ENCODE results near the gene CHN2. TPM values are rescaled to one million over a fixed set of nuclear protein-coding genes. Genes with fewer than 3 reads are reported as not detected.

The CHN2 gene
- total RNA-seq, 1 donor from 2014 or later: 0.33 TPM

DNA sequence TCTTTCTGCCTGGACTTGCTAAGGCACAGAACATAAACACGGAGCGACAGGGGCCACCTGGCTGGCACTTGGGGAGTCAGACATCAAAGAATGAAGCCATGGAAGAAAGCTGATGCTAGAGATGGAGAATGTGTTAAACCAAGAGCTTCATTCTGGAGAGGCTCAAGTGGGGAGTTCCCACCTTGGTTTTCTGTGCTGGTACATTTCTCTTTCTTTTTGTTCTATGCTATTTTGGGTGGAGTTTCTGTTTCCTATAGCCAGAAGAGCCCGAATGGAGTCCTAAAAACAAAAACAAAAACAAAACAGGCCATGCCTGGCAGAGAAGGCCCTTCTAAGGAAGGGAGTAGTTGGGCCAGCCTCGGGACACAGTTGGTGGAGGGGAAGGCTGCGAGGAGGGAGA lies 220.6 kb downstream of the CHN2 start:
- Mint-ChIP-seq H3K36me3 (ENCODE audit: low read depth) (no peaks in the 10 kb centered on the region), H3K9me3 (no peaks in the 10 kb centered on the region), H3K4me1 (no peaks in the 10 kb centered on the region), H3K27ac (no peak overlapping the region), H3K4me3 (no peak overlapping the region), H3K27me3 (peaks cover 2% of the 10 kb centered on the region)
- no peak for DNase-seq
- intact Hi-C loops (cut with micrococcal nuclease): no loop called here

GRCh38 chr7:29416276-29416937 lies 221.8 kb downstream of the CHN2 start:
- intact Hi-C loops (cut with micrococcal nuclease): no loop called here
- Mint-ChIP-seq H3K4me1 (no peaks in the 10 kb centered on the region), H3K27ac (no peak overlapping the region), H3K27me3 (no peaks in the 10 kb centered on the region), H3K36me3 (ENCODE audit: low read depth) (no peaks in the 10 kb centered on the region), H3K9me3 (no peaks in the 10 kb centered on the region), H3K4me3 (no peak overlapping the region)
- DNase-seq: no peak

- intact Hi-C loops (cut with micrococcal nuclease): no loop called here
- H3K27ac Mint-ChIP-seq: no peak overlapping the region
- DNase-seq: no peak
- no peaks in the 10 kb centered on the region for H3K27me3 Mint-ChIP-seq
- no peaks in the 10 kb centered on the region for H3K9me3 Mint-ChIP-seq
- H3K4me3 Mint-ChIP-seq: no peak overlapping the region
- no peaks in the 10 kb centered on the region for H3K36me3 Mint-ChIP-seq (ENCODE audit: low read depth)
- no peaks in the 10 kb centered on the region for H3K4me1 Mint-ChIP-seq
Observed at GRCh38 chr7:29416938-29417305, 222.3 kb downstream of the CHN2 start.

DNA sequence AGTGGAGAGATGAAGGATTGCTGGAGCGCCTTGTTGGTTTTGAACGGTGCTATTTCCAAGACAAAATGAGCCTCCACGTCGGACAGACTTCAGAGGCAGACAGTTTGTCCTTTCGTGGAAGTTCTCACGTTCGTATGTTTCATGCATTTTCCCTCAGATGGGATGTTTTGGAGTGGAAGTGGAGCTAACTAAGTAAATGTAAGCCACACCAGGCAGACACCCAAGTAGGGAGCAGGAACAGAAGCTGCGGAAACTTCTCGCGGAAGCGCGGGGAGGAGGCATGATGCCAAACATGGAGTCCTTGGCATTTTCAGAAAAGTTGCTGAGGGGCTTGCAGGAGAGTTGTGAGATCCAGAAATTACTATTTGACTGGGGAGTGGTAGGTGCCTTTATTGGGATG lies 223.5 kb downstream of the CHN2 start:
- no peak overlapping the region for H3K27ac Mint-ChIP-seq
- no peaks in the 10 kb centered on the region for H3K4me1 Mint-ChIP-seq
- H3K27me3 Mint-ChIP-seq: no peaks in the 10 kb centered on the region
- intact Hi-C loops (cut with micrococcal nuclease): no loop called here
- no peaks in the 10 kb centered on the region for H3K9me3 Mint-ChIP-seq
- no peak overlapping the region for H3K4me3 Mint-ChIP-seq
- DNase-seq: no peak
- no peaks in the 10 kb centered on the region for H3K36me3 Mint-ChIP-seq (ENCODE audit: low read depth)

DNA sequence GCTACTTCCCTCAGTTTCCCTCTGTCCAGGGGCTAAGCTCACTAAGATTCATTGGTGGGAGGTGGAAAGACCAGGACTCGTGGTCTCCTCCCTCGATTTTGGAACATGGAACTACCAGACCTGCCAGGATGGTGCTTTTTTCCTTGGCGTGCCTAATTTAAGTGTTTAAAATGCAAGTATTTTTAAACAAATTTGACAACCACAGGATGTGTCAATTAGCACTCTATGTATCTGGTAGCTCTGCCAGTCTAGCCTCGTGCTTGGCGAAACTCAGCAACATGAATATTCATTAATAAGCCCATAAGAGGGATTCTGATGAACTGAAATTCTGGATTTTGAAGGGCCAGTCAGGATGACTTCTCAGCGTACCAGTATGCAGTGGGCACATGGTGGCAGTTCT lies 224.1 kb downstream of the CHN2 start:
- no peak for DNase-seq
- H3K9me3 Mint-ChIP-seq: no peaks in the 10 kb centered on the region
- H3K36me3 Mint-ChIP-seq (ENCODE audit: low read depth): no peaks in the 10 kb centered on the region
- no peak overlapping the region for H3K27ac Mint-ChIP-seq
- H3K27me3 Mint-ChIP-seq: no peaks in the 10 kb centered on the region
- intact Hi-C loops (cut with micrococcal nuclease): no loop called here
- H3K4me1 Mint-ChIP-seq: no peaks in the 10 kb centered on the region
- no peak overlapping the region for H3K4me3 Mint-ChIP-seq

- H3K9me3 Mint-ChIP-seq: no peaks in the 10 kb centered on the region
- DNase-seq: no peak
- no peaks in the 10 kb centered on the region for H3K36me3 Mint-ChIP-seq (ENCODE audit: low read depth)
- intact Hi-C loops (cut with micrococcal nuclease): no loop called here
- no peaks in the 10 kb centered on the region for H3K4me1 Mint-ChIP-seq
- H3K27ac Mint-ChIP-seq: no peak overlapping the region
- H3K27me3 Mint-ChIP-seq: no peaks in the 10 kb centered on the region
- H3K4me3 Mint-ChIP-seq: no peak overlapping the region
Observed at GRCh38 chr7:29420011-29420410, 225.4 kb downstream of the CHN2 start.

DNA sequence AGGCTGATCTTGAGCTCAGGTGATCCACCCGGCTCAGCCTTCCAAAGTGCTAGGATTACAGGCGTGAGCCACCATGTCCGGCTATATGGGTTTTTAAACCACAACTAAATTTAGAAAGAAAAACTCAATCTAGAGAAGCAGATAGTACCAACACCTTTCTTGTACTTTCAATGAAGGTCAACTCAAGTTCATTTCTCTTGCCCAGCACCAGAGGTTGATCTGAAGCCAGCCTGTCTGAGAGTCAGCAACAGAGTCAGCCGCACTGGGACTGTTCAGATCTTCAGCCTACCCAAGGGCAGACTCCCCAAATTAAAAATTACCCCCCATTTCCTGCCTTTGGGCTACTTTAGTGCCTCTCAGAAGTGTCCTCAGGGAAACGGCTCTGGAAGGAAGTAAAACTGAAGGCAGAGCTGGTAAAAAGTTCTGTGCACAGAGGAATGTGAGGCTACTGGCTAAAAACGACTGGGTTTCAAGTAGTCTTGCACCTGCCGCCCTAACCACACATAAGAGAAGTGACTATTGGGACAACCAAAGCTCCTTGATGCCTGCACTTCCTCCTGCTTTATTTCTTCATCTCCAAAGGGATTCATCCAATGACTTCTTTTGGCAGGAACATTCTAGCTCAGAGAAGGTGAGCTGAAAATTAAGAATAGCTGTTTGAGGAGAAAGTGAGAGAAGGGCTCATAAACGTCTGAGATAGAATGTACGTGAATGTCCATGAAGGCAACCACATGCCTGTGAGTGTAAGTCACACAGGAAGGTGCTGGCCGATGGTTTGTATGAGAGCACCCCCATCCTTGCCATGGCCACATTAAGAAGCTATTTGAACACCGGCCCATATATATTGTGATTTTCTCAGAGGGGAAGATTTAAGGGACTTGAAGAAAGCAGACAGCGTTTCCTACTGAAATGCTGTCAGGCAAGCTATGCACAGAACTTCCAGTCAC lies 226.7 kb downstream of the CHN2 start:
- Mint-ChIP-seq H3K36me3 (ENCODE audit: low read depth) (no peaks in the 10 kb centered on the region), H3K4me3 (no peak overlapping the region), H3K27ac (no peak overlapping the region), H3K27me3 (no peaks in the 10 kb centered on the region), H3K4me1 (no peaks in the 10 kb centered on the region), H3K9me3 (no peaks in the 10 kb centered on the region)
- intact Hi-C loops (cut with micrococcal nuclease): no loop called here
- no peak for DNase-seq

DNA sequence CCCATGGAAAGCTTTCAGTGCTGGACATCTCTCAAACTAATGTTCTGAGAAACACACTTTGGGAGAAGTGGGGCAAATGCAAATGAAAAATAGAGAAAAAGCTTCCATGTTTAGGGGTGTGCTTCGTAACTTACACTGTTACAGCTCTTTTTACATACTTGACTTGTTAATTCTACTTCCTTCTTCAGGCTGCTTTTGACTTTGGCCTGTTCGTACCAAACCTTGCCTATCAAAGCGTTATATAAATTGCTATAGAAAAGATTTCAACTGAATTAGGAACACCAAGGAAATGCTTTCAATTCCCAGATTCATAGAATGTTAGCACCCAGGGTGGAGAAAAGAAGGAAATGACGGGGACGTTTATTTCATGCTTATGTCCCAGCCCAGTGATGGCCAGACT lies 228.3 kb downstream of the CHN2 start:
- Mint-ChIP-seq H3K9me3 (no peaks in the 10 kb centered on the region), H3K27ac (no peak overlapping the region), H3K27me3 (no peaks in the 10 kb centered on the region), H3K4me1 (no peaks in the 10 kb centered on the region), H3K4me3 (no peak overlapping the region), H3K36me3 (ENCODE audit: low read depth) (no peaks in the 10 kb centered on the region)
- DNase-seq: no peak
- intact Hi-C loops (cut with micrococcal nuclease): no loop called here

GRCh38 chr7:29424295-29424983 lies 229.9 kb downstream of the CHN2 start:
- intact Hi-C loops (cut with micrococcal nuclease): no loop called here
- H3K4me1 Mint-ChIP-seq: no peaks in the 10 kb centered on the region
- no peak for DNase-seq
- no peak overlapping the region for H3K4me3 Mint-ChIP-seq
- H3K9me3 Mint-ChIP-seq: no peaks in the 10 kb centered on the region
- no peaks in the 10 kb centered on the region for H3K36me3 Mint-ChIP-seq (ENCODE audit: low read depth)
- no peak overlapping the region for H3K27ac Mint-ChIP-seq
- H3K27me3 Mint-ChIP-seq: no peaks in the 10 kb centered on the region

GRCh38 chr7:29424984-29425309 lies 230.4 kb downstream of the CHN2 start:
- no peaks in the 10 kb centered on the region for H3K36me3 Mint-ChIP-seq (ENCODE audit: low read depth)

DNA sequence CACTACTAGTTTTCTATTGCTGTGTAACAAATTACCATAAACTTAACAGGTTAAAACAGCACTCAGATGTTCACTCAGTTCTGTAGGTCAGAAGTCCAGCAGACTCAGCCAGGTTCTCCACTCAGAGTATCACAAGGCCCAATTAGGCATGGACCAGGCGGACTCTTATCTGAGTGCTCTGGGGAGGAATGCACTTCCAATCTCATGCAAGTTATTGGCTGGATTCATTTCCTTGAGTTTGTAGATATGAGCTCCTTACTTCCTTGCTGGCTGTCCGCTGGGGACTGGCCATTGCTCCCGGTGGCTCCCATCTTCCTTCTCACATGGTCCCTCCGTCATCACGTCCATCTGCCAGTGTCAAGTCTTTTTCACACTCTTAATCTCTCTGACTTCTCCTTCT lies 232.0 kb downstream of the CHN2 start:
- H3K27me3 Mint-ChIP-seq: no peaks in the 10 kb centered on the region
- H3K36me3 Mint-ChIP-seq (ENCODE audit: low read depth): no peaks in the 10 kb centered on the region
- H3K4me3 Mint-ChIP-seq: no peak overlapping the region
- no peak overlapping the region for H3K27ac Mint-ChIP-seq
- H3K4me1 Mint-ChIP-seq: no peaks in the 10 kb centered on the region
- intact Hi-C loops (cut with micrococcal nuclease): no loop called here
- no peak for DNase-seq
- no peaks in the 10 kb centered on the region for H3K9me3 Mint-ChIP-seq

More at GRCh38 chr7:29424984-29425309, 230.4 kb downstream of the CHN2 start:
- Mint-ChIP-seq H3K9me3 (no peaks in the 10 kb centered on the region), H3K27ac (no peak overlapping the region), H3K4me3 (no peak overlapping the region), H3K4me1 (no peaks in the 10 kb centered on the region), H3K27me3 (no peaks in the 10 kb centered on the region)
- intact Hi-C loops (cut with micrococcal nuclease): no loop called here
- DNase-seq: no peak

GRCh38 chr7:29429401-29429800 lies 234.8 kb downstream of the CHN2 start:
- Mint-ChIP-seq H3K36me3 (ENCODE audit: low read depth) (no peaks in the 10 kb centered on the region), H3K9me3 (no peaks in the 10 kb centered on the region), H3K4me3 (no peak overlapping the region), H3K27ac (no peak overlapping the region), H3K27me3 (no peaks in the 10 kb centered on the region), H3K4me1 (peaks cover 2% of the 10 kb centered on the region)
- intact Hi-C loops (cut with micrococcal nuclease): no loop called here
- DNase-seq: no peak

DNA sequence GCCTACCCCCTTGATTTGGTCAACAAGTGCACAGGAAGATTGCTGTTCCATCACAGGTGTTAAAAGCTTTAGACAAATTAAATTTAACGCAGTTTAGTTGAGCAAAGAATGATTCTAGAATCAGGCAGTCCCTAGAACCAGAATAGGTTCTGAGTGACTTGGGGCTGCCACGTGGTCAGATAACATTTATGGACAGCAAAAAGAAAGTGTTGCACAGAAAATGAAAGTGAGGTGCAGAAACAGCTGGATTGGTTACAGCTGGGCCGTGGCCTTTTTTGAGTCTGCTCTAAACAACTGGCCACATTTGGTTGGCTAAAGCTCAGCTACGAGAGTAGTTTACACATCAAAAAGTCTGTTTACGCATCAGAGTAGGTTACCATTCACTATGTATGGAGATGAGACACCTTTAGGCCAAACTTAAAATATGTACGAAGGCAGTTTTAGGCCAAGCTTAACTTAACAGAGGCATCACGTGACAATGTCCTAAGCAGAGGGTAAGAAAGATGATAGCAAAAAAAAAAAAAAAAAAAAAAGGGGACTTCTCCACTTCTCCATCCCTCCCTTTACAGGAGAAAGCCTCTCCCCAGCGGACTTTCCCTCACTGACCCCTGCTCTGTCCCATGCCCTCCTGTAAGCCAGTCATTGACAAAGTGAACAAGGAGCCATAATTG lies 235.8 kb downstream of the CHN2 start:
- DNase-seq: no peak
- H3K4me3 Mint-ChIP-seq: no peak overlapping the region
- peaks cover 2% of the 10 kb centered on the region for H3K4me1 Mint-ChIP-seq
- intact Hi-C loops (cut with micrococcal nuclease): no loop called here
- no peaks in the 10 kb centered on the region for H3K9me3 Mint-ChIP-seq
- no peaks in the 10 kb centered on the region for H3K27me3 Mint-ChIP-seq
- no peak overlapping the region for H3K27ac Mint-ChIP-seq
- no peaks in the 10 kb centered on the region for H3K36me3 Mint-ChIP-seq (ENCODE audit: low read depth)

DNA sequence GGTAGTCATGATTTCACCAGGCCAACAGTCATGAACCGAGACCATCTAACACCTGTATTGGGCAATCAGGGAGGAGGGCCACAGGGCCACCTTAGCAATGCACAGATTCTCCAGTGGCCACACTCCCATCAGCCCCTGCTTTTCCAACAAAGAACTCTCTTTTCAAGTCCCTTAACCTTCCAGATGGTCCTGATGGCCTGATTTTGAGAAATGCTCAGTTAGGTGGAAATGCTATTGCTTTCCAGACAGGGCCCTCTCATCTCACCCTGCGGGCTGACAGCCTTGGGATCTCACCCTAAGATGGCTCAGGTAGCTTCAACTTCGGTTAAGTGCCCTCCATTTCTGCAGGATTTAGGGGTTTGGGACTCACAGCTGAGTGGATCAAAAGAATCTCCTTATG lies 237.1 kb downstream of the CHN2 start:
- Mint-ChIP-seq H3K27me3 (no peaks in the 10 kb centered on the region), H3K4me1 (peaks cover 2% of the 10 kb centered on the region), H3K9me3 (no peaks in the 10 kb centered on the region), H3K27ac (no peak overlapping the region), H3K4me3 (no peak overlapping the region), H3K36me3 (ENCODE audit: low read depth) (no peaks in the 10 kb centered on the region)
- intact Hi-C loops (cut with micrococcal nuclease): no loop called here
- DNase-seq: no peak
